HG02938 (cell line): ENCODE data around the gene MIP.
"Not testable (repeated sequence)": the region's sequence is repeated elsewhere in the genome, so short reads cannot be mapped to it uniquely, and the experiment has no call there.

Source experiments
- ATAC-seq: cut with Tn5 transposase; IDR thresholded peaks from one replicate; pipeline ENCODE4 v1.9.1; 2021; ENCODE audit warnings: mild to moderate bottlenecking, moderate library complexity; ENCODE audit not compliant: unreplicated experiment

Gene MIP

GRCh38 chr12:56411781-56412639, 42.4 kb downstream of the MIP start:
- ATAC-seq: no peak

GRCh38 chr12:56410768-56411167, 43.7 kb downstream of the MIP start:
- no peak for ATAC-seq

GRCh38 chr12:56408799-56409417, 45.5 kb downstream of the MIP start:
- no peak for ATAC-seq

GRCh38 chr12:56404227-56404626, 50.2 kb downstream of the MIP start:
- not testable (repeated sequence) for ATAC-seq

- ATAC-seq: not testable (repeated sequence)
These were observed 52.8 kb downstream of the MIP start for GRCh38 chr12:56401612-56402011.

- ATAC-seq: not testable (repeated sequence)
These were observed 53.3 kb downstream of the MIP start for GRCh38 chr12:56401125-56401524.
